ENCODE data around the gene KRT81.

The KRT81 gene

DNA sequence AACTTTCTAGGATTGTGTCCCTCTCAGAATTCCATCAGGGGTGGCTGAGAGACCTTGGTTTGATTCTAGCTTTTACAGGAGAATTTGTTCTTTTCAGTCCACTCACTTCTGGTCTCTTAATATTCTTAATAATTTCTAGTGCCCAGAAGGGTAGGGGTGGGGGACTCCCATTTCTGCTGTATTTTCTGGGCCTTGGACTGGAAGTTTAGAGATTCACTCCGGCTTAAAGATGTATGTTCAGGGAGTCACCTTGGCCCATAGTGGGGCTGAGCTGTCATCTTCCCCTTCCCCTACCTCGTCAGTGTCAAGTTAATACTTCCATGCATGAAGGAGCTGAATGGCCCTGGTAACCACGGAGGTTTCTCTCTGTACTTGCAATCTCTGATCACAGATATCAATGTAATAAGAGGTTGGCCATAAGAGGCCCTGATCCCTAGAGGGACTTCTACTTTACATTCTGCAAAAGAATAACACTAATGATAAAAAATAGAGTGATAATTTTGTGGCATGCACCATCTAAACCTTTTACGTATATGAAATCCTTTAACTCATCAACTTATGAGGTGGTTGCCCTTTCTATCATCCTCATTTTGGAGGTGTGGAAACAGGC is 6.7 kb downstream of the KRT81 start:
- no peaks in the 10 kb centered on the region for H3K36me3 ChIP-seq (ENCODE audit: insufficient read depth, low read length)
- H3K27me3 ChIP-seq (ENCODE audit: insufficient read depth, low read length, poor library complexity, severe bottlenecking) = no peaks in the 10 kb centered on the region
- no peaks in the 10 kb centered on the region for H4K20me1 ChIP-seq (ENCODE audit: insufficient read depth, low read length, poor library complexity, severe bottlenecking)
- H3K79me2 ChIP-seq (ENCODE audit: insufficient read depth, low read length) = no peaks in the 10 kb centered on the region
- no peaks in the 10 kb centered on the region for H3K9me2 ChIP-seq (replicated peaks; ENCODE audit: low read depth, low read length)
- TF ChIP-seq, protein P1, sequence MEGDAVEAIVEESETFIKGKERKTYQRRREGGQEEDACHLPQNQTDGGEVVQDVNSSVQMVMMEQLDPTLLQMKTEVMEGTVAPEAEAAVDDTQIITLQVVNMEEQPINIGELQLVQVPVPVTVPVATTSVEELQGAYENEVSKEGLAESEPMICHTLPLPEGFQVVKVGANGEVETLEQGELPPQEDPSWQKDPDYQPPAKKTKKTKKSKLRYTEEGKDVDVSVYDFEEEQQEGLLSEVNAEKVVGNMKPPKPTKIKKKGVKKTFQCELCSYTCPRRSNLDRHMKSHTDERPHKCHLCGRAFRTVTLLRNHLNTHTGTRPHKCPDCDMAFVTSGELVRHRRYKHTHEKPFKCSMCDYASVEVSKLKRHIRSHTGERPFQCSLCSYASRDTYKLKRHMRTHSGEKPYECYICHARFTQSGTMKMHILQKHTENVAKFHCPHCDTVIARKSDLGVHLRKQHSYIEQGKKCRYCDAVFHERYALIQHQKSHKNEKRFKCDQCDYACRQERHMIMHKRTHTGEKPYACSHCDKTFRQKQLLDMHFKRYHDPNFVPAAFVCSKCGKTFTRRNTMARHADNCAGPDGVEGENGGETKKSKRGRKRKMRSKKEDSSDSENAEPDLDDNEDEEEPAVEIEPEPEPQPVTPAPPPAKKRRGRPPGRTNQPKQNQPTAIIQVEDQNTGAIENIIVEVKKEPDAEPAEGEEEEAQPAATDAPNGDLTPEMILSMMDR (conservative IDR thresholded peaks at IDR 0.05; ENCODE audit: low read length) = no peak
- no peak overlapping the region for H3K4me2 ChIP-seq (ENCODE audit: low read depth, low read length, poor library complexity, severe bottlenecking)
- no peak overlapping the region for H2AFZ ChIP-seq (ENCODE audit: low read length)
- H3K4me1 ChIP-seq (ENCODE audit: insufficient read depth, low read length, poor library complexity, severe bottlenecking) = peaks cover 36% of the 10 kb centered on the region
- H3K4me3 ChIP-seq (ENCODE audit: low read length, poor library complexity, severe bottlenecking) = no peak overlapping the region
- H3F3A ChIP-seq (ENCODE audit: low read depth) = no peaks in the 10 kb centered on the region
- no peak overlapping the region for H3K9ac ChIP-seq (ENCODE audit: low read depth, low read length, poor library complexity, severe bottlenecking)
- H3K9me3 ChIP-seq (ENCODE audit: insufficient read depth, low read depth, low read length) = no peaks in the 10 kb centered on the region

DNA sequence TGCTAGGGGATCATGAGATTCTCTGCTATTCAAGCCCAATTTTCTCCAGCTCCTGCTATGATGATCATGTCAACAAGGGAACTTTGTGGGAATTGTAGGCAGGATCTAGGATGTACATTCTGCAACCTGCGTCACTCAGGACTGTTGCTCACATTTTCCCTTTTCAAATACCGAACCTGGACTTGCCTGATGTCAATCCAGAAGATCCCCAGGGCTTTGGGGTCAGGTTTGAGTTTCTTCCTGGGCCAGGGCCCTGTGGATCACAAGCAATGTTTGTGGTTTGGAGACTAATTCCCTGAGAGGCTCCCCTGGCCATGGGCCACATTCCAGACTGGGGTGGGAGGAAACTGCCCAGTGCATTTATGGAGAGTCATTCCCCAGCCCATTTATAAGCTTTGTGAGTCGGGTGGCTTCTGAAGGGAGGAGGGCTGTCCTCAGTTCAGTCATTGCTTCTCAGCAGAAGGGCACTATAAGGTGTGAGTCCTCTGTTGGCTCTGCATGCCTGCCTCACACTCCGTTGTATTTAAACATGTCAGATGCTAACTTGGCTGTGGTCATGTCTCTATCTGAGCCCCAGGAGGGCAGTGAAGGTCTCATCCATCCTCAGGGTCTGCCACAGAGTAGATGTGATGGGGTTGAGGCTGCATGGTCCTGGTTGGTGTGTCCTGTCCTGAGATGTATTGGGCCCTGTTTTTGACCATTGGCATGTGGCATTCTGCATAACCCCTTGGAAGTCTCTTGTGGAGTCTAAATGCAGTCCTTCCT is 10.4 kb downstream of the KRT81 start:
- no peaks in the 10 kb centered on the region for H3K9me2 ChIP-seq (replicated peaks; ENCODE audit: low read depth, low read length)
- H3K9me3 ChIP-seq (ENCODE audit: insufficient read depth, low read depth, low read length) = no peaks in the 10 kb centered on the region
- no peaks in the 10 kb centered on the region for H3F3A ChIP-seq (ENCODE audit: low read depth)
- no peak overlapping the region for H3K4me3 ChIP-seq (ENCODE audit: low read length, poor library complexity, severe bottlenecking)
- H3K4me1 ChIP-seq (ENCODE audit: insufficient read depth, low read length, poor library complexity, severe bottlenecking) = peaks cover 36% of the 10 kb centered on the region
- H3K36me3 ChIP-seq (ENCODE audit: insufficient read depth, low read length) = no peaks in the 10 kb centered on the region
- no peak overlapping the region for H2AFZ ChIP-seq (ENCODE audit: low read length)
- no peaks in the 10 kb centered on the region for H3K79me2 ChIP-seq (ENCODE audit: insufficient read depth, low read length)
- no peak overlapping the region for H3K4me2 ChIP-seq (ENCODE audit: low read depth, low read length, poor library complexity, severe bottlenecking)
- no peaks in the 10 kb centered on the region for H4K20me1 ChIP-seq (ENCODE audit: insufficient read depth, low read length, poor library complexity, severe bottlenecking)
- H3K9ac ChIP-seq (ENCODE audit: low read depth, low read length, poor library complexity, severe bottlenecking) = no peak overlapping the region
- H3K27me3 ChIP-seq (ENCODE audit: insufficient read depth, low read length, poor library complexity, severe bottlenecking) = no peaks in the 10 kb centered on the region
- TF ChIP-seq EZH2phosphoT487 (IDR thresholded peaks at IDR 0.05; ENCODE audit: borderline replicate concordance) = no peak
- TF ChIP-seq, protein P1 (conservative IDR thresholded peaks at IDR 0.05; ENCODE audit: low read length) = no peak

GRCh38 chr12:52280319-52280795 is 11.0 kb downstream of the KRT81 start:
- H3K36me3 ChIP-seq (ENCODE audit: insufficient read depth, low read length) = no peaks in the 10 kb centered on the region
- H3K9me3 ChIP-seq (ENCODE audit: insufficient read depth, low read depth, low read length) = no peaks in the 10 kb centered on the region
- H2AFZ ChIP-seq (ENCODE audit: low read length) = no peak overlapping the region
- no peaks in the 10 kb centered on the region for H3K9me2 ChIP-seq (replicated peaks; ENCODE audit: low read depth, low read length)
- H3K79me2 ChIP-seq (ENCODE audit: insufficient read depth, low read length) = no peaks in the 10 kb centered on the region
- no peaks in the 10 kb centered on the region for H3F3A ChIP-seq (ENCODE audit: low read depth)
- H3K27me3 ChIP-seq (ENCODE audit: insufficient read depth, low read length, poor library complexity, severe bottlenecking) = no peaks in the 10 kb centered on the region
- H3K4me3 ChIP-seq (ENCODE audit: low read length, poor library complexity, severe bottlenecking) = no peak overlapping the region
- no peak overlapping the region for H3K4me2 ChIP-seq (ENCODE audit: low read depth, low read length, poor library complexity, severe bottlenecking)
- H4K20me1 ChIP-seq (ENCODE audit: insufficient read depth, low read length, poor library complexity, severe bottlenecking) = no peaks in the 10 kb centered on the region
- TF ChIP-seq EZH2phosphoT487 (IDR thresholded peaks at IDR 0.05; ENCODE audit: borderline replicate concordance) = no peak
- TF ChIP-seq, protein P1 (conservative IDR thresholded peaks at IDR 0.05; ENCODE audit: low read length) = no peak
- no peak overlapping the region for H3K9ac ChIP-seq (ENCODE audit: low read depth, low read length, poor library complexity, severe bottlenecking)
- H3K4me1 ChIP-seq (ENCODE audit: insufficient read depth, low read length, poor library complexity, severe bottlenecking) = peaks cover 30% of the 10 kb centered on the region
